GM19043 (cell line): Measurements from ENCODE around the gene KLF9.

Source experiments
- ATAC-seq: cut with Tn5 transposase; IDR thresholded peaks from one replicate; pipeline ENCODE4 v1.9.1; 2021; ENCODE audit warnings: low read depth; ENCODE audit not compliant: unreplicated experiment

Gene KLF9

DNA sequence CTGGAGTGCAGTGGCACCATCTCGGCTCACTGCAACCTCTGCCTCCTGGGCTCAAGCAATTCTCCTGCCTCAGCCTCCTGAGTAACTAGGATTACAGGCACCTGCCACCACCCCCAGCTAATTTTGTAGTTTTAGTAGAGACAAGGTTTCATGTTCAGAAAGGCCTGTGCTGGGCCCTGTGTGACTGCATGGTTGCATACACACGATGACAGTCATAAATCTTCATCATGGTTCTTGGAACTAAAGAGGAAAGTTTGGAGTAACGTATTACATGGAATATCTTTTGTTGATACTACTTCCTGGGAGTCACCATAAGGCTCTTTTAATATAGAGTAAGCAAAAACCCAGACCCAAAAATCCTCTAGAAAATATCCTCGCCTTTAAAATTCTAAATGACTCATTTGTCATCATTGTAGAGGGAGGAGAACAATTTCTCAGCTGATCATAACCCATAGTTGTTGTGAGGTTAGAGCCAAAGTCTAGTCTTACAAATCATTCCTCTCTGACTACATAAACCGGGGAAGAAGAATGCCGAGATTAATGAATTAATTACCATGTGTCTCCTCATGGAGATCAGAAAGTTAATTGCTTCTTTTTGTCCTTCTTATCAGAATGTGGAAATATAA is 47.0 kb downstream of the KLF9 start:
- ATAC-seq = no peak

DNA sequence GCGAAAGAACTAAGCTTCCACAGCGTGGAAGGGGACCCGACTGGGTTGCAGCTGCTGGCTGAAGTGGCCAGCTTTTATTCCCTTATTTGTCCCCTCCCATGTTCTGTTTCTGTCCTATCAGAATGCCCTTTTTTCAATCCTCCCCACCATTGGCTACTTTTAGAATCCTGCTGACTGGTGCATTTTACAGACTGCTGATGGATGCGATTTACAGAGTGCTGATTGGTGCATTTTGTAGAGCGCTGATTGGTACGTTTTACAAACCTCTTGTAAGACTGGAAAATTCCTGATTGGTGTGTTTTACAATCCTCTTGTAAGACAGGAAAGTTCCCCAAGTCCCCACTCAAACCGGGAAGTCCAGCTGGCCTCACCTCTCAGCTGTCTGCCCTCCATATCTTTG is 50.7 kb downstream of the KLF9 start:
- no peak for ATAC-seq

DNA sequence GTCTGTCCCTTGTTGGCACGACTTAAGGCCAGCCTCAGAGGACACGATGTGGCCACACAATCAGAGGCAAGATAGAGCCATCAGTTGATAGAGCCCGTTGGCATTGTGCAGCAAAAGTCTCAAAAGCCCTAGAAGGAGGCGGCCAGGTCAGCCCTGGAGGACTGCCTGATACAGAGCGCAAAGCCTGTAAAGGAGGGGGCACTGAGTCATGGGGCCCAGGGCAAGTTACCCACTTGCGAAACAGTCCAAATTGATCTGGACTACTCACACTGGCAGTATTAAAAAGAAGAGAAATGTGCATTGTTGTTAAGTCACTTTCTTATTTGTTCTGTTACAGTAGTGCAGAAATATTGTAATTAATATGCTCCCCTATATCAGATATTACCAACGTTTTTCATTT is 51.5 kb downstream of the KLF9 start:
- no peak for ATAC-seq

DNA sequence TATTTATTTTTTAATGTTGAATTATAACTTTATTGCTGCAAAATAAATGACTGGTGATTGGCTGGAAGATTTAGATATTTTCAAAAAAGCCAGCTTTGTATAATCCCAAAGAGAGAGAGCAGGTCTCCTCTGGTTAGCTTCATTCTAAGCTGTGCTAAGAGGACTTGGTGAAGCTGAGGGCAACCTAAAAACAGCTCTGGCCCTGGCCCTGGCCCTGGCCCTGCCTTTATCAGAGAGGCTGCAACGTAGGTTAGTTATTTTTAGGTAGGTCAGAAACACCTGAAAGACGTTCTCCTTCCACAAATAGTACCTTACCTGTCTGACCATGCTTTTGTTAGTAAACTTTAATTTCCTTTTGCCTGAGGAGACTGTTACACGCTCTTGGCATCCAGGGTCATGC is 58.7 kb downstream of the KLF9 start:
- ATAC-seq = no peak

DNA sequence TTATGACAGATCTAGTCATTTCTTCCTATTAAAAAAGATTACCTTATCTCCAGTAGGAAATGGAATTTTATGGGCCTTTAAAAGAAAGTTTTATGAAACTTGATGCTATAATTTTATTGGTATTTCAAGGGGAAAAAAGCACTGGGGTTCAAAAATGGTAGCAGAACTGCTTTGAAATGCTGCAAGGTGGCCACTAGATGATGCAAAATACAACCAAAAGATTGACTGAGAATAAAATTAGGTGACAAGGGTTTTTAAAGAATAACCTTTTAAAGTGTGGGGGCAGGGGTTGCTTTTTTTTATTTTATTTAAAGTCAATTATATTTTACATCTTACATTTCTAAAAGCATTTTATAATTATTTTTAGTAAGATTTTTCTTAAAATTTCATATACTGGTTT is 61.7 kb downstream of the KLF9 start:
- no peak for ATAC-seq

- no peak for ATAC-seq
Observed at GRCh38 chr9:70352356-70352755, 62.1 kb downstream of the KLF9 start.

DNA sequence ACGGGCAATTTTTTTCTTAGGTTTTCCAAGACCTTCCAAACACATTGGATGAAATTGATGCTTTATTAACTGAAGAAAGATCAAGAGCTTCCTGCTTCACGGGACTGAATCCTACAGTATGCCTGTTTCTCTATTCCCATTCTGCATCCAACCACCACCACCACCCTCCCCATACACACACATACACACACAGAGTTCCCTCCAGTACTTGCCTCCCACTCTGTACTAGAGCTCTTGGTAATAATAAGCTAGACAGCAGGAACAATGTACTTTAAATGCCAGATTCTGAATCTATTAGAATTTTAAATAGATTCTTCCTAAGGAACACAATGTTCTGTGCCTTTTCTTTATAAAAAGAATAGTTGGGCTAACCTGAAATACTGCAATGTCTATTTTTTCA is 67.4 kb downstream of the KLF9 start:
- no peak for ATAC-seq

- no peak for ATAC-seq
Observed at GRCh38 chr9:70340572-70340971, 73.9 kb downstream of the KLF9 start.
